Naive thymus-derived CD4-positive, alpha-beta T cell (primary cell): ENCODE measurements around the gene MPDZ. TPM values are rescaled to one million over a fixed set of nuclear protein-coding genes. Genes with fewer than 3 reads are reported as not detected.

Experiments
- ATAC-seq: fragments of 150-1000 bp; cut with Tn5 transposase; 2 replicates; pipeline ENCODE4 v1.10.0; 2021; ENCODE audit warnings: mild to moderate bottlenecking, moderate library complexity
- CTCF ChIA-PET: fragments of 350-600 bp; sonication (Branson Sonifier 250); formaldehyde crosslinking; loops from one replicate; lab custom pipeline; 2021; ENCODE audit warnings: antibody characterized with exemption; lab: Charles Lee
- POLR2A ChIA-PET: fragments of 350-600 bp; sonication (Branson Sonifier 250); formaldehyde crosslinking; loops from one replicate; lab custom pipeline; 2021; ENCODE audit warnings: antibody characterized with exemption, inconsistent platforms; lab: Charles Lee
- DNase-seq, 9 donors: peaks; one replicate each; pipeline versions ENCODE4 v3.0.0 to v3.0.0-alpha.2; 2020 to 2022; ENCODE audit warnings: mixed read lengths in 1 of 9
- H3K27ac ChIP-seq: one replicate; pipeline ENCODE4 v1.7.0; 2013; ENCODE audit warnings: mild to moderate bottlenecking, low read depth, low read length, moderate library complexity
- H3K27me3 ChIP-seq, 2 donors: one replicate each; pipeline ENCODE4 v1.7.0; 2013; ENCODE audit warnings: low read length in 2 of 2, mild to moderate bottlenecking in 2 of 2, moderate library complexity in 2 of 2; ENCODE audit not compliant: control insufficient read depth in 2 of 2, insufficient read depth in 2 of 2
- H3K36me3 ChIP-seq, 3 experiments: 1 replicate in 2 of 3; 2 replicates in 1 of 3; pipeline ENCODE4 v1.7.0; 2013; ENCODE audit warnings: low read length in 3 of 3, mild to moderate bottlenecking in 3 of 3, moderate library complexity in 1 of 3; ENCODE audit not compliant: insufficient read depth in 3 of 3, control insufficient read depth in 2 of 3
- H3K4me1 ChIP-seq, 2 donors: one replicate each; pipeline ENCODE4 v1.7.0; 2013; ENCODE audit warnings: low read length in 2 of 2, mild to moderate bottlenecking in 2 of 2, moderate library complexity in 1 of 2; ENCODE audit not compliant: control insufficient read depth in 2 of 2, insufficient read depth in 2 of 2
- H3K4me3 ChIP-seq: 2 replicates; pipeline ENCODE4 v1.7.0; 2013; ENCODE audit warnings: mild to moderate bottlenecking, low read length
- H3K9me3 ChIP-seq, 3 experiments: 1 replicate in 2 of 3; 2 replicates in 1 of 3; pipeline ENCODE4 v1.7.0; 2013; ENCODE audit warnings: low read length in 3 of 3; ENCODE audit not compliant: control insufficient read depth in 2 of 3
- H3K27ac Mint-ChIP-seq, 9 donors: one replicate each; pipeline ENCODE4 v1.8.0; 2020 to 2022; ENCODE audit warnings: mixed read lengths in 9 of 9, mild to moderate bottlenecking in 8 of 9, moderate library complexity in 5 of 9, inconsistent platforms in 2 of 9
- H3K27me3 Mint-ChIP-seq, 5 donors: one replicate each; pipeline ENCODE4 v1.8.0; 2021 to 2022; ENCODE audit warnings: mixed read lengths in 5 of 5, mild to moderate bottlenecking in 1 of 5
- H3K36me3 Mint-ChIP-seq, 5 donors: one replicate each; pipeline ENCODE4 v1.8.0; 2020 to 2022; ENCODE audit warnings: mixed read lengths in 5 of 5, mild to moderate bottlenecking in 3 of 5, inconsistent platforms in 1 of 5
- H3K4me1 Mint-ChIP-seq, 7 donors: one replicate each; pipeline ENCODE4 v1.8.0; 2020 to 2022; ENCODE audit warnings: mixed read lengths in 7 of 7, mild to moderate bottlenecking in 3 of 7, inconsistent platforms in 1 of 7
- H3K4me3 Mint-ChIP-seq, 10 donors: one replicate each; pipeline ENCODE4 v1.8.0; 2020 to 2022; ENCODE audit warnings: mild to moderate bottlenecking in 10 of 10, mixed read lengths in 10 of 10, moderate library complexity in 6 of 10, inconsistent platforms in 2 of 10
- H3K9me3 Mint-ChIP-seq, 11 donors: one replicate each; pipeline ENCODE4 v1.8.0; 2020 to 2022; ENCODE audit warnings: mixed read lengths in 11 of 11, mild to moderate bottlenecking in 4 of 11, inconsistent platforms in 1 of 11, moderate library complexity in 1 of 11
- intact Hi-C, 2 donors: fragments of 100-400 bp; cut with micrococcal nuclease; formaldehyde crosslinking; loops; one replicate each; pipeline ENCODE4 v1.15.1; 2023
- polyA plus RNA-seq, 2 donors: library from polyadenylated mRNA; unstranded; fragments of 300-500 nt; fragmentation: Illumina TruSeq; gene quantifications; one replicate each; pipeline ENCODE4 v1.2.3, GENCODE V29; 2021
- total RNA-seq, 6 experiments: library from RNA in 5 of 6; stranded (reverse) in 5 of 6; gene quantifications; 1 replicate in 5 of 6; 2 replicates in 1 of 6; pipeline ENCODE4 v1.2.3 and lab custom pipeline; 2021 to 2026

Gene MPDZ
- total and polyA plus RNA-seq, 7 experiments from 2014 or later = 0.07 TPM; not detected in 6

DNA sequence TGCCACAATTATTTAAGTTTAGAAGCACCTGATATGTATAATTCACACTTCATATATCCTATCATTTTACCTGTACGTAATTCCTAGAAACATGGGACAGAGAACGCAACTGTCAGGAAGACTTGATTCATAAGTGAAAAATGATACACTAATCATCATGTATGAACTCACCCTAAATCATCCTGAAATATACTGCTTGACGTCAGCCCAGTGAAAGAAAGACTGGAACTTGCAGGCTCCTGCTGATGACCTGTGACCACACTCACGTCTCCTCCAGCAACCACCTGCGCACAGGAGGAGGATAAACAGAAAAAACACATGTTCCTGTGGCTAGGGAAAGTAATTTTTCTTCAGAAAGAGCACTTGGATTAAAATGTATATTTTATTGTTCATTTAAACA, 169.7 kb downstream of the MPDZ start:
- no peak overlapping the region for H3K4me3 Mint-ChIP-seq
- no peaks in the 10 kb centered on the region for H3K27me3 Mint-ChIP-seq
- intact Hi-C loops = no loop called here
- Histone ChIP-seq H3K9me3 (peaks cover 0 to 3% (median 0%) of the 10 kb centered on the region in 3 experiments), H3K36me3 (no peaks in the 10 kb centered on the region), H3K27me3 (no peaks in the 10 kb centered on the region), H3K27ac (no peak overlapping the region), H3K4me3 (no peak overlapping the region), H3K4me1 (no peaks in the 10 kb centered on the region)
- no peak overlapping the region for H3K27ac Mint-ChIP-seq
- H3K9me3 Mint-ChIP-seq = peaks cover 0 to 8% (median 0%) of the 10 kb centered on the region in 11 donors
- ChIA-PET POLR2A (no interaction called here), CTCF (no interaction called here)
- H3K4me1 Mint-ChIP-seq = no peaks in the 10 kb centered on the region
- H3K36me3 Mint-ChIP-seq = no peaks in the 10 kb centered on the region
- no peak for DNase-seq
- ATAC-seq = no peak

DNA sequence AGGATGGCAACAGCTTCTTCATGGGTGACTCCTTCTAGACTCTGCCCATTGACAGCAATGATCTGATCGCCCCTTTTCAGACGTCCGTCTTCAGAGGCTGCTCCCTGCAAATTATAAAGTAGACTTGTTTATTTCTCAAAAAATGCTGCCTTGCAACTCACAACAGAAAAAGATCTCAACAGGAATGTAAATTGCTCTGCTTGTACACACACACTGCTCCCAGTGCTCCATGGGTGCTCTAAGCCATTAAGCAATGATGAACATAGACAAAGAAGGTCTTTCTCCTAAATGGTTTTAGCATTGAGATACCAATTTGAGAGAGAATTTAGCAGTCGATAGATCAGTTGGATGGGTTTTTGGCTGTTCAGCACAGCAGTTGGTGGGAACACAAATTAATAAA, 172.5 kb downstream of the MPDZ start:
- Mint-ChIP-seq H3K4me3 (no peak overlapping the region), H3K27me3 (no peaks in the 10 kb centered on the region), H3K36me3 (no peaks in the 10 kb centered on the region), H3K9me3 (peaks cover 0 to 4% (median 0%) of the 10 kb centered on the region in 11 donors), H3K27ac (no peak overlapping the region), H3K4me1 (no peaks in the 10 kb centered on the region)
- CTCF ChIA-PET = no interaction called here
- Histone ChIP-seq H3K9me3 (peaks cover 0 to 3% (median 0%) of the 10 kb centered on the region in 3 experiments), H3K4me1 (no peaks in the 10 kb centered on the region), H3K27ac (no peak overlapping the region), H3K36me3 (no peaks in the 10 kb centered on the region), H3K4me3 (no peak overlapping the region), H3K27me3 (no peaks in the 10 kb centered on the region)
- POLR2A ChIA-PET = no interaction called here
- ATAC-seq (no peak), DNase-seq (no peak)
- intact Hi-C loops = no loop called here

DNA sequence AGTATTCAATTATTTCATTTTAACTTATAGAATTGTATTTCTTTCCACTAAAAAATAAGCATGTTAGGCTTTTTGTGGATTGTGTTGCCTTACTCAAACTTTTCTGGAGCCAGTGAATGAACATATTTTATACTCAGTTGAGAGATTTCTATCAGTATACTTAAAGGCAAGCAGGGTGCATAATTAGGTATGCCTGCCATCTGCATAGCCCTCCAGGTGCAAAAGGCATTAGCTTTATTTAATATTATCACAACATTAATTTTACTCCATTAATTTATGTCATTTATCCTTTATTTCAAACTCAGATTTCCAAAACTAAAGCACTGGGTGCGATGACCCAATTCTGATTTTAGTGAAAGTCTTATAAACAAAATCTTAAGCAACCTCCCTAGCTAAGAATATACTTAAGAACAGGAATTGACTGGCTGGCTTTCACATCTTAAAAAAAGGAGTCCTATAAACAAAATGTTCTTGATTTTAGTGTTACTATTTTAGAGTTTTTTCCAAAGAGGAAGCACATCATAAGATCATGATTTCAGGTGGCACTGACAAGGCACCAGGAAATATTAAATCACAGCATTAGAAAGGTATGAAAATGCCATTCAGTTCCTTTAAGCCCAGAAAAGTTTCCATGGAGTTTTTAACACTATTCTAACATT, 178.4 kb downstream of the MPDZ start:
- Mint-ChIP-seq H3K27ac (no peak overlapping the region), H3K36me3 (no peaks in the 10 kb centered on the region), H3K4me1 (no peaks in the 10 kb centered on the region), H3K9me3 (peaks cover 0 to 5% (median 1%) of the 10 kb centered on the region in 11 donors), H3K27me3 (no peaks in the 10 kb centered on the region), H3K4me3 (no peak overlapping the region)
- intact Hi-C loops = no loop called here
- POLR2A ChIA-PET = no interaction called here
- Histone ChIP-seq H3K27ac (no peak overlapping the region), H3K4me1 (no peaks in the 10 kb centered on the region), H3K4me3 (no peak overlapping the region), H3K9me3 (no peaks in the 10 kb centered on the region), H3K36me3 (no peaks in the 10 kb centered on the region), H3K27me3 (no peaks in the 10 kb centered on the region)
- no peak for ATAC-seq
- DNase-seq = no peak
- CTCF ChIA-PET = no interaction called here

DNA sequence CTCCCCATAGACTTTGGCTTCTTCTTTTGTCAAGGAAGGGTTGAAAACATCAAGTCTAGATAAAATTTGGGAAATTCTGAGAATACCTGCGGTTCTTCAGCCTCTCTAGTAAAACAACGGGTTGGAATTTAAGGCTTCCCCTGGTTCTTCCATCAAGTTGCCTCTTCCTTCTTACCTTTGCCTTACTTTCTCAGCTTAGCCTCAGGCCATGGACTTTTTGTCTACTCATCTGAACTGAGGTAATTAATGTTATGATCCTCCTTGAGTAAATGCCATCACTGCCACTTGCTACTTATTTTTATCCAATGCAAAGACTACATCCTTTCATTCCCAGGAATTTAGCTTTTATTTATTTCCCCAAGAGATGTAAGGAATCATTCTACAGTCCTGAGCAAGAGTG, 184.4 kb downstream of the MPDZ start:
- ATAC-seq (no peak), DNase-seq (no peak)
- ChIA-PET CTCF (no interaction called here), POLR2A (no interaction called here)
- H3K9me3 Mint-ChIP-seq = peaks cover 0 to 5% (median 0%) of the 10 kb centered on the region in 11 donors
- H3K4me1 Mint-ChIP-seq = no peaks in the 10 kb centered on the region
- no peaks in the 10 kb centered on the region for H3K36me3 Mint-ChIP-seq
- no peak overlapping the region for H3K27ac ChIP-seq
- H3K27ac Mint-ChIP-seq = no peak overlapping the region
- no peaks in the 10 kb centered on the region for H3K27me3 ChIP-seq
- no peaks in the 10 kb centered on the region for H3K36me3 ChIP-seq
- H3K4me3 Mint-ChIP-seq = no peak overlapping the region
- H3K9me3 ChIP-seq = no peaks in the 10 kb centered on the region
- intact Hi-C loops = no loop called here
- H3K4me1 ChIP-seq = no peaks in the 10 kb centered on the region
- no peak overlapping the region for H3K4me3 ChIP-seq
- H3K27me3 Mint-ChIP-seq = no peaks in the 10 kb centered on the region

DNA sequence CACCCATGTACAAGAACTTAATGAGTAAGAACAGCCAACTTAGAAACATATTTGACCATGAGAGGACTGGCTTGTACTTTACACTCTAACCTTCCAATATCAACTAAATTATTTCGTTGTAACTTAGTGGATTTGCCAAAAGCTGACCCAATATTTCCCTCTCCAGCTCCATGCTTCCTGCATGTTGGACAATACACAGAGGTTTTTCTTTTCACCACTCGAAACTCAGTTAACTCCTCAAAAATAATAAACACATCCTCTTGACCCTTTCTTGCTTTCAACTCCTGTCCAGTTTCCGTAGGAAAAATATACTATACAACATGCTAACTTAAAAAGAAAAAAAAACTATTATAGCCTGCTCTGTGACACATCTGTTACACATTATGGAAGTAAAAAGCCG, 188.9 kb downstream of the MPDZ start:
- H3K9me3 ChIP-seq = no peaks in the 10 kb centered on the region
- H3K36me3 ChIP-seq = no peaks in the 10 kb centered on the region
- ChIA-PET POLR2A (no interaction called here), CTCF (no interaction called here)
- no peaks in the 10 kb centered on the region for H3K27me3 Mint-ChIP-seq
- H3K27ac Mint-ChIP-seq = no peak overlapping the region
- intact Hi-C loops = no loop called here
- H3K9me3 Mint-ChIP-seq = peaks cover 0 to 10% (median 0%) of the 10 kb centered on the region in 11 donors
- H3K4me1 Mint-ChIP-seq = no peaks in the 10 kb centered on the region
- H3K27me3 ChIP-seq = no peaks in the 10 kb centered on the region
- no peak overlapping the region for H3K4me3 ChIP-seq
- no peak overlapping the region for H3K4me3 Mint-ChIP-seq
- DNase-seq (no peak), ATAC-seq (no peak)
- no peaks in the 10 kb centered on the region for H3K4me1 ChIP-seq
- H3K36me3 Mint-ChIP-seq = no peaks in the 10 kb centered on the region
- no peak overlapping the region for H3K27ac ChIP-seq

DNA sequence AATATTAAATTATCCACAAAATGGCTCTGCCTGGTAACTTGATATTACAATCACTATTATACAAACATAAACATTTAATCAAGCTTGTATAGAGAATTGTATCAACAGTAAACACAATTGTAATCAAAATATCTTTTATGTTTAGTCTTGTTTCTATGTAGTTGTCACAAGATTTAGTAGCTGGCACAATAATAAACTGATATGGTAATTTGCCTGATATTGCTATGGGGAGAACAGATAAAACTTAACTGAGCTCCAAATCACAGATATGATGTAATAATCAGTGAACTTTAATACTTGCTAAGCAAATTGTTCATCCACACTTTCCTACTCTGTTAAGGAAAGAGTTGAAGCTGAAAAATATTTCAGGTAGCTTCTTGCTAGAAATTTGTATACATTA, 189.8 kb downstream of the MPDZ start:
- intact Hi-C loops = loop anchor here in 1 of 2 donors (2.0 kb wide), 1 partner anchor 371 kb away; no protein-coding TSS in a partner anchor

More for the DNA sequence above, 189.8 kb downstream of the MPDZ start:
- H3K27ac Mint-ChIP-seq = no peak overlapping the region
- POLR2A ChIA-PET = no interaction called here
- Histone ChIP-seq H3K27ac (no peak overlapping the region), H3K27me3 (no peaks in the 10 kb centered on the region), H3K9me3 (no peaks in the 10 kb centered on the region), H3K36me3 (no peaks in the 10 kb centered on the region), H3K4me3 (no peak overlapping the region), H3K4me1 (no peaks in the 10 kb centered on the region)
- no peaks in the 10 kb centered on the region for H3K36me3 Mint-ChIP-seq
- peaks cover 0 to 10% (median 0%) of the 10 kb centered on the region in 11 donors for H3K9me3 Mint-ChIP-seq
- CTCF ChIA-PET = no interaction called here
- H3K27me3 Mint-ChIP-seq = no peaks in the 10 kb centered on the region
- H3K4me3 Mint-ChIP-seq = no peak overlapping the region
- ATAC-seq (no peak), DNase-seq (no peak)
- no peaks in the 10 kb centered on the region for H3K4me1 Mint-ChIP-seq
